Transverse colon (tissue), 4 donors: ENCODE data around the gene PLEKHH2. TPM values are rescaled to one million over a fixed set of nuclear protein-coding genes. Genes with fewer than 3 reads are reported as not detected.
"Not testable (repeated sequence)": the region's sequence is repeated elsewhere in the genome, so short reads cannot be mapped to it uniquely, and the experiment has no call there.

Source experiments
- DNase-seq: peaks from one replicate; pipeline ENCODE4 v3.0.0-alpha.2; 2019
- H3K27ac ChIP-seq, 4 donors: fragments of 200-600 bp; sonication (generic); 2 replicates each; pipeline ENCODE4 v1.5.1; 2016 to 2018; ENCODE audit warnings: inconsistent platforms in 4 of 4
- H3K27me3 ChIP-seq: fragments of 200-600 bp; sonication (generic); 2 replicates; pipeline ENCODE4 v1.5.1; 2017; ENCODE audit warnings: inconsistent platforms
- H3K36me3 ChIP-seq, 4 donors: fragments of 200-600 bp; sonication (generic); 2 replicates each; pipeline ENCODE4 v1.5.1; 2017 to 2019; ENCODE audit warnings: inconsistent platforms in 4 of 4
- H3K4me1 ChIP-seq, 4 donors: fragments of 200-600 bp; sonication (generic); 2 replicates each; pipeline ENCODE4 v1.5.1; 2017 to 2020; ENCODE audit warnings: inconsistent platforms in 4 of 4
- H3K4me3 ChIP-seq, 4 donors: fragments of 200-600 bp; sonication (generic); 1 replicate in 1 of 4; 2 replicates in 3 of 4; pipeline versions ENCODE4 v1.5.1 to v1.6.1; 2017 to 2019; ENCODE audit warnings: inconsistent platforms in 4 of 4
- H3K9me3 ChIP-seq, 2 donors: fragments of 200-600 bp; sonication (generic); 2 replicates each; pipeline ENCODE4 v1.5.1; 2017 to 2019; ENCODE audit warnings: inconsistent platforms in 2 of 2
- EP300 ChIP-seq: sonication (generic); formaldehyde crosslinking; IDR thresholded peaks from one replicate; pipeline ENCODE4 v1.6.1; 2017; ENCODE audit warnings: antibody characterized with exemption, low read depth
- POLR2A ChIP-seq: fragments of 450-650 bp; IDR thresholded peaks from one replicate; pipeline ENCODE4 v1.6.1; 2016; ENCODE audit warnings: antibody characterized with exemption, mild to moderate bottlenecking, moderate library complexity
- POLR2AphosphoS5 ChIP-seq, 3 donors: sonication (generic); formaldehyde crosslinking; IDR thresholded peaks; one replicate each; pipeline ENCODE4 v1.6.1; 2016; ENCODE audit warnings: antibody characterized with exemption in 3 of 3
- WGBS, 2 donors: methylation state at CpG; one replicate each; pipeline ENCODE4 v1.1.5; 2018; ENCODE audit warnings: low coverage in 1 of 2; 5-methylcytosine and 5-hydroxymethylcytosine counted together
- in situ Hi-C, 4 donors: fragments of 200-750 bp; cut with MboI; loops; one replicate each; pipeline versions ENCODE4 v1.15.0 to v1.15.1; 2017; ENCODE audit warnings: low sequenced_read_pairs in 3 of 4, low pct_ligation_motif_present in 1 of 4, low pct_unique_long_range_greater_than_20kb in 1 of 4
- intact Hi-C: fragments of 100-400 bp; cut with DNase I; formaldehyde crosslinking; loops from one replicate; pipeline ENCODE4 v1.15.1; 2023; ENCODE audit warnings: low total_unique reads
- total RNA-seq, 4 donors: library from RNA; depleted of rRNA; stranded (reverse); fragments of >200 nt; gene quantifications; one replicate each; pipeline ENCODE4 v1.1.0, GENCODE V29; 2016
- TF ChIP-seq, protein P1 (sequence below), 5 experiments: fragments of 200-600 bp in 3 of 5; fragments of 450-650 bp in 2 of 5; sonication (generic) in 3 of 5; IDR thresholded peaks; 1 replicate in 2 of 5; 2 replicates in 3 of 5; pipeline ENCODE4 v1.5.1; 2016 to 2017; ENCODE audit warnings: antibody characterized with exemption in 5 of 5, inconsistent platforms in 3 of 5, mild to moderate bottlenecking in 2 of 5, moderate library complexity in 1 of 5

Gene PLEKHH2
- total RNA-seq, 4 donors from 2014 or later, result 7.2 to 32.4 (median 12.3) TPM

DNA sequence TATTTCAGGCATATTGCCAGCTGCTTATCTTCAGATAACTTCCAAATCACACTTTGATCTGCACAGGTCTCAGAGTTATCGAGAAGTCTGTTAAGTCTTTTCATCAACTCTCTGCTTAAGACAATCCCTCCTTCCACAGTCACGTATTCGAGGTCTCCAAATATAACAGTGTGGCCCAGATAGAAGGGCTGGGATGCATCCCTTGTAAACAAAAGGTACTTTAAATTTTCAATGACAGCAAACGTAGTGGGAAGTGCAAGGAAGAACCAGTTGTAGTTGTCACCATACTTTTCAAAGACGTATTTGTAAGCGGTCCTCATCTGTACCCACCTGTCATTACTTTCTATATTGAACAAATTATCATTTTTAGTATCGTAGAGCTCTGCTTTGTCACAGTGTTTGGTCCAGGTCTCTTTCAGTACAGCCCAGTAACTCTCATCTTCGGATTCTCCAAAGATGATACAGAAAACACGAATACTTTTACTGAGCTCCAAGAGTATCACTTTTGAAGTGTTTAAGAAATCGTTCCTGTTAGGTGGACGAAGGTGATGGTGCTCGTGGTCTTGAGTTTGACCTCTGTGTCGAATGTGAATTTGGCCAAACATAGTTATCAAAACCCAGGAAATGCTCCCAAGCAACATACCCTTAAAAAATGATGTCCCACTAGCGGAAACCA lies 38.7 kb downstream of the PLEKHH2 start:
- TF ChIP-seq, protein P1, sequence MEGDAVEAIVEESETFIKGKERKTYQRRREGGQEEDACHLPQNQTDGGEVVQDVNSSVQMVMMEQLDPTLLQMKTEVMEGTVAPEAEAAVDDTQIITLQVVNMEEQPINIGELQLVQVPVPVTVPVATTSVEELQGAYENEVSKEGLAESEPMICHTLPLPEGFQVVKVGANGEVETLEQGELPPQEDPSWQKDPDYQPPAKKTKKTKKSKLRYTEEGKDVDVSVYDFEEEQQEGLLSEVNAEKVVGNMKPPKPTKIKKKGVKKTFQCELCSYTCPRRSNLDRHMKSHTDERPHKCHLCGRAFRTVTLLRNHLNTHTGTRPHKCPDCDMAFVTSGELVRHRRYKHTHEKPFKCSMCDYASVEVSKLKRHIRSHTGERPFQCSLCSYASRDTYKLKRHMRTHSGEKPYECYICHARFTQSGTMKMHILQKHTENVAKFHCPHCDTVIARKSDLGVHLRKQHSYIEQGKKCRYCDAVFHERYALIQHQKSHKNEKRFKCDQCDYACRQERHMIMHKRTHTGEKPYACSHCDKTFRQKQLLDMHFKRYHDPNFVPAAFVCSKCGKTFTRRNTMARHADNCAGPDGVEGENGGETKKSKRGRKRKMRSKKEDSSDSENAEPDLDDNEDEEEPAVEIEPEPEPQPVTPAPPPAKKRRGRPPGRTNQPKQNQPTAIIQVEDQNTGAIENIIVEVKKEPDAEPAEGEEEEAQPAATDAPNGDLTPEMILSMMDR (IDR thresholded peaks at IDR 0.05), result no peak
- TF ChIP-seq POLR2A (no peak), EP300 (no peak), POLR2AphosphoS5 (IDR thresholded peaks at IDR 0.05) (no peak)
- H3K27me3 ChIP-seq, result peaks cover 3% of the 10 kb centered on the region
- peak overlapping the region; percentile 40 to 49 (median 44) for H3K4me3 ChIP-seq
- intact Hi-C loops (no loop called here), in situ Hi-C loops (no loop called here)
- H3K36me3 ChIP-seq, result no peaks in the 10 kb centered on the region
- peak overlapping the region; percentile 49 to 78 (median 75) for H3K27ac ChIP-seq
- no peak for DNase-seq
- WGBS, 2 donors, result 48 to 49% methylated on average over 13 to 14 of the region's 14 CpGs
- peaks cover 0 to 14% (median 9%) of the 10 kb centered on the region in 4 donors for H3K4me1 ChIP-seq
- no peaks in the 10 kb centered on the region for H3K9me3 ChIP-seq

DNA sequence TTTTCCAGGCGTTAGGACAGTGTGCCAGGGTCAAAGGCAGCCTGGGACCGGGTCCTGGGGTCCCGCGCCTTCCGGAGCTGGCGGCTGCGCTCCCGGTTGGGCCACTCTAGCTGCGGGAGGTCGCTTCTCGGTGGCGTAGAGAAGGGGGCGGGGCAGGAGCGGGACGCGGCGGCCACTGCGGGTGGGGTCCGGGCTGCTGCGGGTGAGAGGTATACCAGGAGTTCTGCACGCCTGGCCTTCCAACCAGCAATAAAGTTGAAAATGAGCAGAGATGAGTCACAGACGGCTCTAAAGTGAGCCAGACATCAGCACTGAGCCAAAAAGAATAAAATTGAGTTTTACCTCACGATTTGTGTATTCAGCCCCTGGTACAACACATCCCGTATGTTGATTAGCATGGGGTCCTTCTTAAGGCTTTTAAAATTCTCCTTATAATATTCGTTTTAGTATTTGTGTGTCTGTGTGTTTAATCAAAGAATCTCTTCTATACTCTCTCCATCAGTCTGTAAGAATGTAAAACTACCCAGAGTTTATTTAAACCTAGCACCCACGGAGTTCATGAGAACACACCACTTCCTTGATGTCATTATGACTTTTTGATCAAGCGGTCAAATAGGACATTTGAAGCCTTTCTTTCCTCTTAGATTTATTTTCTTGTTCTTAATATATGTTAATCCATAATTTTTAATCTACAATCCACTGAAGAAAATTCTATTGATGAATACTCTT lies 39.4 kb downstream of the PLEKHH2 start, which contains the start of gene C1GALT1C1L:
Gene C1GALT1C1L (minus strand): TSS at position 108 of the 729 bp plus-strand sequence. CDS start 107 bp downstream, at position 1.
- in situ Hi-C loops, result no loop called here
- TF ChIP-seq POLR2AphosphoS5 (IDR thresholded peaks at IDR 0.05), result peak; percentile 24 to 64 (median 51)
- TF ChIP-seq, protein P1 (IDR thresholded peaks at IDR 0.05), result no peak
- Histone ChIP-seq H3K4me3 (peak within 1 kb of the TSS; percentile 40 to 49 (median 44)), H3K4me1 (peaks cover 0 to 14% (median 9%) of the 10 kb centered on the region in 4 donors), H3K27me3 (no peaks in the 10 kb centered on the region), H3K27ac (peak within 1 kb of the TSS; percentile 49 to 78 (median 75)), H3K36me3 (no peaks in the 10 kb centered on the region), H3K9me3 (no peaks in the 10 kb centered on the region)
- WGBS, 2 donors, result 9 to 13% methylated on average over 7 to 26 of the region's 27 CpGs
- peak; percentile 72 for DNase-seq
- intact Hi-C loops, result no loop called here

DNA sequence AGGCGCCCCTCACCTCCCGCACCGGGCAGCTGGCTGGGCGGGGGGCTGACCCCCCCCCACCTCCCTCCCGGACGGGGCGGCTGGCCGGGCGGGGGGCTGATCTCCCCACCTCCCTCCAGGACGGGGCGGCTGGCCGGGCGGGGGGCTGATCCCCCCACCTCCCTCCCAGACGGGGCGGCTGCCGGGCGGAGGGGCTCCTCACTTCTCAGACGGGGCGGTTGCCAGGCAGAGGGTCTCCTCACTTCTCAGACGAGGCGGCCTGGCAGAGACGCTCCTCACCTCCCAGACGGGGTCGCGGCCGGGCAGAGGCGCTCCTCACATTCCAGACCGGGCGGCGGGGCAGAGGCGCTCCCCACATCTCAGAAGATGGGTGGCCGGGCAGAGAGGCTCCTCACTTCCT lies 40.7 kb downstream of the PLEKHH2 start:
- DNase-seq, H3K36me3 ChIP-seq, H3K4me3 ChIP-seq, H3K27ac ChIP-seq, H3K27me3 ChIP-seq, in situ Hi-C loops, intact Hi-C loops, H3K9me3 ChIP-seq: not testable (repeated sequence)
- peaks cover 0 to 14% (median 9%) of the 10 kb centered on the region in 4 donors for H3K4me1 ChIP-seq
- WGBS, 2 donors, result 92% methylated on average over 14 of the region's 32 CpGs; no CpG with 5 or more reads in 1 of the 2 donors

DNA sequence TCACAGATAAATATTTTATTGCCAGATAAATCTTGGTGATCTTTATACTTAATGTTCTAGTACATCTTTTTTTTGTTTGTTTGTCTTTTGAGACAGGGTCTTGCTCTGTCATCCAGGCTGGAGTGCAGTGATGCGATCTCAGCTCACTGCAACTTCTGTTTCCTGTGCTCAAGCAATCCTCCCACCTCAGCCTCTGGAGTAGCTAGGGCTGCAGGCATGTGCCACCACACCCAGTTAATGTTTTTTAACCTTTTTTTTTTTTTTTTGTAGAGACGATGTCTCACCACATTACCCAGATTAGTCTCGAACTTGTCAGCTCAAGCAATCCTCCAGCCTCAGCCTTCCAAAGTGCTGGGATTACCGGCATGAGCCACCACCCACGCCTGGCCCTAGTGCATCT lies 48.3 kb downstream of the PLEKHH2 start:
- no peak for DNase-seq
- no peaks in the 10 kb centered on the region for H3K36me3 ChIP-seq
- H3K27me3 ChIP-seq, result no peaks in the 10 kb centered on the region
- no peak overlapping the region for H3K27ac ChIP-seq
- intact Hi-C loops, result no loop called here
- H3K4me3 ChIP-seq, result no peak overlapping the region
- peaks cover 0 to 2% (median 0%) of the 10 kb centered on the region in 4 donors for H3K4me1 ChIP-seq
- TF ChIP-seq, protein P1 (IDR thresholded peaks at IDR 0.05), result no peak
- TF ChIP-seq POLR2A (no peak), EP300 (no peak), POLR2AphosphoS5 (IDR thresholded peaks at IDR 0.05) (no peak)
- in situ Hi-C loops, result no loop called here
- WGBS, 2 donors, result 56 to 70% methylated on average over 4 to 5 of the region's 5 CpGs
- no peaks in the 10 kb centered on the region for H3K9me3 ChIP-seq
